ENCODE measurements around the gene PTDSS2.
A peak's percentile ranks its signal among the peaks of the same experiment; 100 is the strongest.

The PTDSS2 gene

GRCh38 chr11:531919-532526 is 81.9 kb downstream of the PTDSS2 start:
- Histone ChIP-seq H3K27me3 (ENCODE audit: control insufficient read depth, insufficient read depth, low read length) (peaks cover 2% of the 10 kb centered on the region), H3K4me3 (ENCODE audit: low read depth, low read length) (no peak overlapping the region), H3K9me3 (ENCODE audit: control insufficient read depth, insufficient read depth, low read length) (no peaks in the 10 kb centered on the region), H3K9ac (ENCODE audit: low read depth, low read length) (no peak overlapping the region), H3K36me3 (ENCODE audit: control insufficient read depth, insufficient read depth, low read length) (peaks cover 23% of the 10 kb centered on the region), H3K4me1 (ENCODE audit: control insufficient read depth, insufficient read depth, low read length) (no peaks in the 10 kb centered on the region)

GRCh38 chr11:532527-532985 is 82.5 kb downstream of the PTDSS2 start:
- peaks cover 3% of the 10 kb centered on the region for H3K27me3 ChIP-seq (ENCODE audit: control insufficient read depth, insufficient read depth, low read length)
- no peak overlapping the region for H3K9ac ChIP-seq (ENCODE audit: low read depth, low read length)
- H3K36me3 ChIP-seq (ENCODE audit: control insufficient read depth, insufficient read depth, low read length), result peaks cover 23% of the 10 kb centered on the region
- H3K9me3 ChIP-seq (ENCODE audit: control insufficient read depth, insufficient read depth, low read length), result no peaks in the 10 kb centered on the region
- H3K4me1 ChIP-seq (ENCODE audit: control insufficient read depth, insufficient read depth, low read length), result no peaks in the 10 kb centered on the region
- no peak overlapping the region for H3K4me3 ChIP-seq (ENCODE audit: low read depth, low read length)

- no peaks in the 10 kb centered on the region for H3K4me1 ChIP-seq (ENCODE audit: control insufficient read depth, insufficient read depth, low read length)
- H3K9me3 ChIP-seq (ENCODE audit: control insufficient read depth, insufficient read depth, low read length), result no peaks in the 10 kb centered on the region
- no peak overlapping the region for H3K4me3 ChIP-seq (ENCODE audit: low read depth, low read length)
- peaks cover 5% of the 10 kb centered on the region for H3K27me3 ChIP-seq (ENCODE audit: control insufficient read depth, insufficient read depth, low read length)
- H3K36me3 ChIP-seq (ENCODE audit: control insufficient read depth, insufficient read depth, low read length), result peaks cover 23% of the 10 kb centered on the region
- no peak overlapping the region for H3K9ac ChIP-seq (ENCODE audit: low read depth, low read length)
These were observed 83.0 kb downstream of the PTDSS2 start for GRCh38 chr11:532986-533585.

GRCh38 chr11:533586-534395 is 83.7 kb downstream of the PTDSS2 start:
- no peaks in the 10 kb centered on the region for H3K4me1 ChIP-seq (ENCODE audit: control insufficient read depth, insufficient read depth, low read length)
- H3K4me3 ChIP-seq (ENCODE audit: low read depth, low read length), result peak overlapping the region; percentile 64
- H3K9ac ChIP-seq (ENCODE audit: low read depth, low read length), result no peak overlapping the region
- peaks cover 23% of the 10 kb centered on the region for H3K36me3 ChIP-seq (ENCODE audit: control insufficient read depth, insufficient read depth, low read length)
- no peaks in the 10 kb centered on the region for H3K9me3 ChIP-seq (ENCODE audit: control insufficient read depth, insufficient read depth, low read length)
- peaks cover 5% of the 10 kb centered on the region for H3K27me3 ChIP-seq (ENCODE audit: control insufficient read depth, insufficient read depth, low read length)

GRCh38 chr11:534396-535209 is 84.5 kb downstream of the PTDSS2 start:
- Histone ChIP-seq H3K36me3 (ENCODE audit: control insufficient read depth, insufficient read depth, low read length) (peaks cover 23% of the 10 kb centered on the region), H3K9me3 (ENCODE audit: control insufficient read depth, insufficient read depth, low read length) (no peaks in the 10 kb centered on the region), H3K4me1 (ENCODE audit: control insufficient read depth, insufficient read depth, low read length) (no peaks in the 10 kb centered on the region), H3K4me3 (ENCODE audit: low read depth, low read length) (peak overlapping the region; percentile 64), H3K9ac (ENCODE audit: low read depth, low read length) (peak overlapping the region; percentile 65), H3K27me3 (ENCODE audit: control insufficient read depth, insufficient read depth, low read length) (peaks cover 5% of the 10 kb centered on the region)

GRCh38 chr11:535210-535518 is 85.1 kb downstream of the PTDSS2 start:
- Histone ChIP-seq H3K4me3 (ENCODE audit: low read depth, low read length) (peak overlapping the region; percentile 64), H3K4me1 (ENCODE audit: control insufficient read depth, insufficient read depth, low read length) (no peaks in the 10 kb centered on the region), H3K36me3 (ENCODE audit: control insufficient read depth, insufficient read depth, low read length) (peaks cover 22% of the 10 kb centered on the region), H3K9ac (ENCODE audit: low read depth, low read length) (no peak overlapping the region), H3K9me3 (ENCODE audit: control insufficient read depth, insufficient read depth, low read length) (no peaks in the 10 kb centered on the region), H3K27me3 (ENCODE audit: control insufficient read depth, insufficient read depth, low read length) (peaks cover 5% of the 10 kb centered on the region)

GRCh38 chr11:535519-536454 is 85.7 kb downstream of the PTDSS2 start, which contains the start of gene HRAS:
HRAS (minus strand) TSS chr11:535576.
- no peaks in the 10 kb centered on the region for H3K9me3 ChIP-seq (ENCODE audit: control insufficient read depth, insufficient read depth, low read length)
- H3K27me3 ChIP-seq (ENCODE audit: control insufficient read depth, insufficient read depth, low read length), result peaks cover 5% of the 10 kb centered on the region
- peak within 1 kb of the TSS; percentile 65 for H3K9ac ChIP-seq (ENCODE audit: low read depth, low read length)
- H3K4me1 ChIP-seq (ENCODE audit: control insufficient read depth, insufficient read depth, low read length), result no peaks in the 10 kb centered on the region
- H3K36me3 ChIP-seq (ENCODE audit: control insufficient read depth, insufficient read depth, low read length), result peaks cover 21% of the 10 kb centered on the region
- peak within 1 kb of the TSS; percentile 70 for H3K4me3 ChIP-seq (ENCODE audit: low read depth, low read length)

GRCh38 chr11:536841-537621 is 87.0 kb downstream of the PTDSS2 start, which contains the start of gene LRRC56:
LRRC56 (plus strand) TSS chr11:537527; CDS start chr11:540685, 3,158 bp downstream.
- H3K27me3 ChIP-seq (ENCODE audit: control insufficient read depth, insufficient read depth, low read length), result peaks cover 5% of the 10 kb centered on the region
- H3K4me1 ChIP-seq (ENCODE audit: control insufficient read depth, insufficient read depth, low read length), result no peaks in the 10 kb centered on the region
- peaks cover 20% of the 10 kb centered on the region for H3K36me3 ChIP-seq (ENCODE audit: control insufficient read depth, insufficient read depth, low read length)
- peak within 1 kb of the TSS; percentile 70 for H3K4me3 ChIP-seq (ENCODE audit: low read depth, low read length)
- no peaks in the 10 kb centered on the region for H3K9me3 ChIP-seq (ENCODE audit: control insufficient read depth, insufficient read depth, low read length)
- no peak within 1 kb of the TSS for H3K9ac ChIP-seq (ENCODE audit: low read depth, low read length)

- peaks cover 12% of the 10 kb centered on the region for H3K36me3 ChIP-seq (ENCODE audit: control insufficient read depth, insufficient read depth, low read length)
- peak overlapping the region; percentile 70 for H3K4me3 ChIP-seq (ENCODE audit: low read depth, low read length)
- peaks cover 5% of the 10 kb centered on the region for H3K27me3 ChIP-seq (ENCODE audit: control insufficient read depth, insufficient read depth, low read length)
- H3K9ac ChIP-seq (ENCODE audit: low read depth, low read length), result no peak overlapping the region
- no peaks in the 10 kb centered on the region for H3K4me1 ChIP-seq (ENCODE audit: control insufficient read depth, insufficient read depth, low read length)
- no peaks in the 10 kb centered on the region for H3K9me3 ChIP-seq (ENCODE audit: control insufficient read depth, insufficient read depth, low read length)
These were observed 87.7 kb downstream of the PTDSS2 start for GRCh38 chr11:537622-538430.

All from iPS-15b (cell line).